HG03457 (cell line): ENCODE measurements around the gene ZNF335.
"Not testable (repeated sequence)": the region's sequence is repeated elsewhere in the genome, so short reads cannot be mapped to it uniquely, and the experiment has no call there.

Source experiments
- ATAC-seq: cut with Tn5 transposase; IDR thresholded peaks from one replicate; pipeline ENCODE4 v1.9.1; 2021; ENCODE audit warnings: moderate number of reproducible peaks; ENCODE audit not compliant: unreplicated experiment

Gene ZNF335

DNA sequence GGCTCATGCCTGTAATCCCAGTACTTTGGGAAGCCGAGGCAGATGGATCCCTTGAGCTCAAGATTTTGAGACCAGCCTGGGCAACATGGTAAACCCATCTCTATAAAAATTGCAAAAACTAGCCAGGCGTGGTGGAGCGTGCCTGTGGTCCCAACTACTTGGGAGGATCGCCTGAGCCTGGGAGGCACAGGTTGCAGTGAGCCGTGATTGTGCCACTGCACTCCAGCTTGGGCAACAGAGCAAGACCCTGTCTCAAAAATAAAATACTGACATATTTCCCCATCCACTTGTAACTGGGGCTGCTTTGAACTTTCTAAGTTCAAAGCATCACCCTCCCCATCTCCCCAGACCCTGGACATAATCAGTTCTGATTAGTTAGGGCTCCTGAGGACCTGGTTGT is 29.5 kb upstream of the ZNF335 start:
- ATAC-seq: no peak

DNA sequence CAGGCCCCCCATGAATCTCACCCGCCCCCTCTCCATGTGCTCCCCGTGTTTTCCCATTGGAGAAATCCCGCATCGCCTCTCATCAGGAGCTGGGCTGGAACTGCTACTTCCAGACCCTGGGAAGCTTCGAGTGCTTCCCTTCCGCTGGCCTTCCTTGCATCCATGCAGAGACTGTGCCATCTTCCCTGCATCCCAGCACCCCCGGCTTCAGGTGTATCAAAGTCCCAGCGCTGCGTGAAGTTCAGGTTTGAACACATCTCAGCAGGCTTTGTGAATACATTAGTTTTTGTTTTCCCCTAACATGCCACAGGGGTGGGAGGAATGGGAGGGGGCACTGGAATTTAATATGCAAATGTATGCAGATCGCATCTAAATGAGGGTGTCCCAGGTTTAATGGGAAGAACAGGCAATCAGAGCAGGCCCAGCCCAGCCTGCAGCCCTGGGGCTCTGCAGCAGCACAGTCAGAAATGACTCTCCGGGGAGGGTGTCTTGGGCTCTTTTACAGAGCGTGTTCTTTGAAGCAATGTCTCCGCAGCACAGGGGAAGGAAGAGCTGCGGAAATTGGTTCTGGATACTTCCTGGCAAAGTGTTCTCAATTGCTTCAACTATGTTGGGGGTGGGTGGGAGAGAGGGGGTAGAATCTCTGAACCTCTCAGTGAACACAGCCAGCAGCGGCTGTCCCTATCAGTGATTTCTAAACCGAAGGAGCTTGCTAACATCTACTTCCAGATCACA is 28.4 kb upstream of the ZNF335 start:
- no peak for ATAC-seq

DNA sequence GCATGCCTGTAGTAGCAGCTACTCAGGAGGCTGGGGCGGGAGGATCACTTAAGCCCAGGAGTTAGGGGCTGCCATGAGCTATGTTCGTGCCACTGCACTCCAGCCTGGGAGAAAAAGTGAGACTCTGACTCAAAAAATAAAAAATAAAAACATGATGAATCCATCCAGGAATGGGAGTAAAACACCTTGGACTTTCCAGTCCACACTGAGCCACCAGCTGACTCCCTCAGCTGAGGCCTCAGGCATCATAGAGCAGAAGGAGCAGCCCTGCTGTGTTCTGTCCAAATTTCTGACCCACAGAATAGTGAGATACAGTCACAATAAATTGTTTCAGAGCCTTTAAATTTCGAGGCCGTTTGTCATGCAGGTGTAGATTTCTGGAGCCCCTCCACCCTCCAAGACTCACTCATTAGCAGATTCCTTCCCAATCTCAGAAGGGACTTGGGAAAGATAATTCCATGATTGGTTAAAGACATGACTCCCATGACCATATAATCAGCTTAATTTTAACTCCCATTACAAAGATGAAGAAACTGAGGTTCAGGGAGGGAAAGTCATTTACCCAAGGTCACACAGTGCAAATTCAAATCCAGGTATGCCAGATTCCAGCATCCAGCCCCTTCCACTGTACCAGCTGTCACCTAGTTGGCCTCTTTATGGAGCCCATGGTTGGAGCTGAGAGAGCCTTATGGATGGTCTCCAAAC is 27.7 kb upstream of the ZNF335 start:
- ATAC-seq: no peak

DNA sequence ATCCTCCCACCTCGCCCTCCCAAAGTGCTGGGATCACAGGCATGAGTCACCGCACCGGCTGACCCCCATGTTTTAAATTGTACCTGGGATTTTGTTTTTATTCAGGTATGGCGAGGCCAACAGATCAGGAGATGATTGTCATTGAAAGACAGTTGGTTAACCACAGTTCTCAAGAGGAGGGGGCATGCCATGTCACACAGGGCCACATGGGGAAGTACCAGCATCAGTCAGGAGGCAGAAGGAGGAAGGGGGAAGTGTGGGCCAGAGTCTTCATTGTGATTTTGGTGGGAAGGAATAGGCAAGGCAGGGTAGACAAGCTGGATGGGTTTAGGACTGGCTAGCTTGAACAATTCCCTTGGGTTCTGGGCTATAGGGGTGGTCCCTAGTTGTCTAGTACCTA is 26.8 kb upstream of the ZNF335 start:
- ATAC-seq: no peak

DNA sequence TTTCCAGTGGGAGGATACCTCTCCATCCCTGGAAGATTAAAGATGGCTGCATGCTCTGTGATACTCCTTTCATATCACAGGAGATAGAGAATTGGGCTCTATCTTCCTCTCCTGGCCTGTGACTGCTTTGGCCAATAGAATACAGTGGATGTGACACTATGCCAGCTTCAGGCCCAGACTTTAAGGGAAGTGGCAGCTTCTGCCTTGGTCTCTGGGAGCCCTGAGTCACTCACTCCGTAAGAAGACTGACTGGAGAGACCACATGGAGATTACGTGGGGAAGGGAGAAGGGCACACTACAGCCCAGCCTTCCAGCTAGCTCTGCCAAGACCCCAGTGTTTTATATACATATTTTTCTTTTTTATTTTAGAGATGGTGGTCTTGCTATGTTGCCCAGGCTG is 26.3 kb upstream of the ZNF335 start:
- no peak for ATAC-seq

DNA sequence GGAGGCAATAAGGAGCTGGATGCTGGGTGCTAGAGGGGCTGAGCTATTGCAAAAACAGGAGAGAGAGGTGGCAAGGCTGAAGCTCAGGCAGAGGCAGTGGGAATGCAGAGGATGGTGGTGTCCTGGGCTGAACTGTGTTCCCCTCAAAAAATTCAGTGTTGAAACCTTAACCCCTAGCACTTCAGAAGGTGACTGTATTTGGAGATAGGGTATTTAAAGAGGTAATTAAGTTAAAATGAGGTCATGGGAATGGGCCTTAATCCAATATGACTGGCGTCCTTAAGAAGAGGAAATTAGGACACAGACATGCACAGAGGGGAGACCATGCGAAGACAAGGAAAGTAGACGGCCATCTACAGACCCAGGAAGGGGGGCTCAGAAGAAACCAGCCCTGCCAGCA is 25.2 kb upstream of the ZNF335 start:
- no peak for ATAC-seq

DNA sequence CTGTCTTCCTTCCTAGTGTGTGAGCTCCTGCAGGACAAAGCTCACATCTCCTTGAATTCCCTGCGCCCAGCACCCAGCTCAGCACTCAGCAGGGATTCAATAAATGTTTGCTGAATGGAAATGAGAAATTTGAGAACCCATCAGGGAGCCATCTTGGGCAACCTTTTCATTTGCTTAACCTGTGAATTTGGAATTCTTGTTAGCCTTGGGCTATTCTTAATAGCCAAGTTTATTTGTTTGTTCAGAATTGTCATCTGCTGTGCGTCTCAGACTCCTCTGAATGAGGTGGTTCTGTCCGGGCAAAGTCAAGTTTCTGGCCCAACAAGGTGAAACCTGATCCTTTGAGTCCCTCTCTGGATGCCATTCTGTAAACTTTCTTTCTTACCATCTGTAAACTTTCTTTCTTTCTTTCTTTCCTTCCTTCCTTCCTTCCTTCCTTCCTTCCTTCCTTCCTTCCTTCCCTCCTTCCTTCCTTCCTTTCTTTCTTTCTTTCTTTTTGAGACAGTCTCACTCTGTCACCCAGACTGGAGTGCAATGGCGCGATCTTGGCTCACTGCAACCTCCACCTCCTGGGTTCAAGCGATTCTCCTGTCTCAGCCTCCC is 23.6 kb upstream of the ZNF335 start:
- not testable (repeated sequence) for ATAC-seq

DNA sequence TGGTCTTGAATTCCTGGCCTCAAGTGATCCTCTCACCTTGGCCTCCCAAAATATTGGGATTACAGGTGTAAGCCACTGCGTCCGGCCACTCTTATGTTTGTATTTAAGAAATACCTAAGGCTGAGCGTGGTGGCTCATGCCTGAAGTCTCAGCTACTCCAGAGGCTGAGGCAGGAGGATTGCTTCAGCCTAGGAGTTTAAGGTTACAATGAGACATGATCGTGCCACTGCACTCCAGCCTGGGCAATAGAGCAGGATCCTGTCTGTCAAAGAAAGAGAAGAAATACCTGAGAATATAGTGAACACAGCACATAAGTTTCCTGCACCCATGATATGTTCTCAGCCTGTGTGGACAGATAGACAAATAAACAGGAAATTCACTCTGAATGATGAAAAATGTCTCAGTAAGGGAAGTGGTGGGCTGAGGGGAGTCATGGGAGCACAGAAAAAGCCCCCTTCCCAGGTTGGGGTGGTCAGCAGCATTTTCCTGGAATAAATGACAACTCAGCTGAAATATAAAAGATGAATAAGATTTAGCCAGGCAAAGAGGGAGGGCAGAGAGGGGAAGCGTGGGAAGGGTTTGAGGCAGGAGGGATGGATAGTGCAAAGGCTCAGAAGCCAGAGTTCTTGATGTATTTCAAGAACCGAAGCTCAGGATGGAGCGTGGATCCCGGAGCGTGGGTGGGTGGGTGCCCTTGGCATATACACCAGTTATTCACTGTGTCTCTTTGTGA is 22.9 kb upstream of the ZNF335 start:
- no peak for ATAC-seq

DNA sequence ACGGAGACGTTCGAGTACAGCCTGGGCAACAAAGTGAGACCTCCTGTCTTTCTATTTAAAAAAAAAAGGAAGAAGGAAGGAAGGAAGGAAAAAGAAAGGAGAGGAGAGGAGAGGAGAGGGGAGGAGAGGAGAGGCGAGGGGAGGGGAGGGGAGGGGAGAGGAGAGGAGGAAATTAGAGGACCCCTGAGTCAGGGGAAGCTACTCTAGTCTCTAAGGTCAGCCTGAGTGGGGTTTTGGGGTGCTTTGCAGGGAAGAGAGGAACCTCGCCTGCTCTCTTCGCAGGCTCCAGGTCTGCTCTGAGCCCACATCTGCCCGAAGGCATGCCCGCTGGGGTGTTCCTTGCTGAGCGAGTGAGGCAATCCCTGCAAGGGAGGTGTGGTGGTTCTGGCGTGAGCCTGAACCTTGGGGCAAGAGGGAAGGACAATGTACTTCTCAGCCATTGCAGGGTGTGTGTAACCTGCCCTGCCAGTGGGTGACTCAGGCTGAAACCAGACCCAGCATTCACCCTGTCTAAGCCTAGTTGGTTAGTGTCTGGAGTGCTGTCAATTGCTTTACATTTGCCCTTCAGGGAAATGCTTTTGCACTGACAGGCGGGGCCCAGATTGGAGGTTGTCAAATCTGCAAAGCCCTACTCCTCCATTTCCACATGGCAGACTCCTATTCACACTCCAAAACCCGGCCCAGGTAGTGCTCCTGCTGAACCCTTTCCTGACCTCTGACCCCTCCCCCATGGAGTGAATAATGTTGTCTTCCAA is 21.4 kb upstream of the ZNF335 start:
- ATAC-seq: no peak

DNA sequence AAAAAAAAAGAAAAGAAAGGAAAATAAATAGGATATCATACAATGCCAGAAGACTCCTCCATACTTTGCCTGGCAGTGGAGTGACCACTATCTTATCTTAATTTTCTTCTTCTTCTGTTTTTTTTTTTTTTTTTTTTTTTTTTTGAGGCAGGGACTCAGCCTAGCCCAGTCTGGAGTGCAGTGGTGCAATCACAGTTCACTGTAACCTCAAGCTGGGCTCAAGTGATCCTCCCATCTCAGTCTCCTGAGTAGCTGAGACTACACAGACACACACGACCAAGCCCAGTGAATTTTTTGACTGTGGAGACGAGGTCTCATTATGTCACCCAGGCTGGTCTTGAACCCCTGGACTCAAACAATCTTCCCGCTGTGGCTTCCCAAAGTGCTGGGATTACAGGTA is 19.6 kb upstream of the ZNF335 start:
- no peak for ATAC-seq

DNA sequence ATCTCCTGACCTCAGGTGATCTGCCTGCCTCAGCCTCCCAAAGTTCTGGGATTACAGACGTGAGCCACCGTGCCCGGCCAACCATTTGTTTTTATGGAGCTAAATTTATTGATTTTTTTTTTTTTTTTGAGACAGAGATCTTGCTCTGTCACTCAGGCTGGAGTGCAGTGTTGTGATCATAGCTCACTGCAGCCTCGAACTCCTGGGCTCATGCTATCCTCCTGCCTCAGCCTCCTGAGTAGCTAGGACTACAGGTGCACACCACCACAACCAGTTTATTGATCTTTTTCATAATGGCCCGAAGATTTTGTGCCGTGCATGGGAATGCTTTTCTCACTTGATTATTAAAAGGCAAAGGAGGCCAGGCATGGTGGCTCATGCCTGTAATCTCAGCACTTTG is 16.8 kb upstream of the ZNF335 start:
- ATAC-seq: not testable (repeated sequence)

DNA sequence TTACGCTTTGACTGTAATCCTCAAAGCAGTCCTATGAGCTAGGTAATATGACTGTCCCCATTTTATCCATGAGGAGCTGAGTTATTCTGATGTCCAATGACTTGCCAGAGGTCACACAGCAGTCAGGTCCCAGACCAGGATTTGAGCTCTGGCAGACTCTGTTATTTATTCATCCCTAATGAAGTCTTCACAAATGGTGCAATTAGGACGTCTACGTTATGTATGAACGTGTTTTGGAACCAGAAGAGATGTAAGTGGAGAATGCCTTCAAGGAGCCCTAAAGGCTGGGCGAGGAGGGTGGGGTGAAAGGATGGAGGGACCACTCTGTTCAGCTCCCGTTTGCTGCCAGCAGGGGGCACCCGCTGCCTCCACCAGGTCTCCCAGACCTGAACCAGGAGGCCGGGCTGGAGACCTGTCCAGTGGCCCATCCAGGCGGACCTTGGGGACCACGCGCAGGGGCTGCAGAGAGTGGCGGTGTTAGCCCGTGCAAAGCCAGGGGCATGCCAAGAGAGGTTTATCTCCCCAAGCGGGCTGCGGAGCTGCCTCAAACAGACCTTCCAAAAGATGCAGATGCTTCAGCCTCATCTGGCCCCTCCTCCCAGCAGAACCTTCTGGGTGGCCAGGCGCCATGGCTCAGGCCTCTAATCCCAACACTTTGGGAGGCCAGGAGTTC is 15.2 kb upstream of the ZNF335 start:
- no peak for ATAC-seq

DNA sequence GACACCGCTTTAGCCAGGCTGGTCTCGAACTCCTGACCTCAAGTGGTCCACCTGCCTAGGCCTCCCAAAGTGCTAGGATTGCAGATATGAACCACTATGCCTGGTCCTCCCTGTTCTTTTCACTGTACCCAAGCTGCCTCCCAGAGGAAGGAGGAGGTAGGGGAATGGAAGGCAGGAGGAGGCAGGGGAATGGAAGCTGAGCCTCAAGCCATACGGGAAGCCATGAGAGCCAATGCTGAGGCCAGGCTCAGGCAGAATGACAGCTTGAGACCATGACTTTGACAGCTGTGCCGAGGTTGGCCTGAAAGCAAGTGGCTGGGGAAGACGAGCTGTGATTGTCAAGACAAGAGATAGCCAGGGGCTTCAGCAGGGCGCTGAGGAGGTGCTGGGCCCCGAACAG is 13.6 kb upstream of the ZNF335 start:
- no peak for ATAC-seq

DNA sequence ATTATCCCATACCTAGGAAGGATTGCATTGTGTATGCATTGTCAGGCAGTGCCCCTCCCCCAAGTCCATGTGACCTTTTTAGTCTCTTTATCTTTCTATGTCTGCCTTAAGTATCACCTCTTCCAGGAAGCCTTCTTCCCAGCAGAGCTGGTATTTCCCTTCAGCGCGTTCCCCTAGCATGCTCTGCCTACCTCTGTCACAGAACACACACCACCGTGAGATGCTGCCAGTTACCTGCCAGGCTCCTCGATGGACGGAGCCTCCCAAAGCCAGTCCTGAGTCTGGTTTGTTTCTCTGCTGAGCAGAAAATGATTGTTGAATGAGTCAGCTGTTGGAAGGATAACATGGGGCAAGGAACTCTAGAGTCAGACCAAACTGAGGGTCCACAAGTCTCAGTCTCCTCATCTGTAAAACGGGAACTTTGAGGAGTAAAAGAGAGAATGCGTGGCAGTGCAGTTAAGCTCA is 11.3 kb upstream of the ZNF335 start:
- ATAC-seq: no peak

DNA sequence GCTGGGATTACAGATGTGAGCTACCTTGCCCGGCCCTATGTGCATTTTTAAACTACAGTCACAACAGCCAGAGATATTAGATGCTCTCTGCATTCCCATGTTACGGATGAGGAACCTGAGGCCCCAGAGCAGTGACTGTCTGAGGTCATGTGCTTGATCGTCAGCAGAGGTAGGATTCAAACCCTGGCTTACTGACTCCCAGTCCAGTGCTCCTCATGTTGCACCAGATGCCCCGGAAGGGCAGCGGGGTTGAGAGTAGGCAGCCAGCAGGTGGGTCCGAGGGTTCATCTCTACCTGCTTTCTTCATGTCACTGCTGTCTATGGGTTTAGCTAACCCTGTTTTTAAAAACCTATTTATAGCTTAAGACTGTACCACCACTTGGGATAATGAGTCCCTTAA is 9.3 kb upstream of the ZNF335 start:
- ATAC-seq: no peak

DNA sequence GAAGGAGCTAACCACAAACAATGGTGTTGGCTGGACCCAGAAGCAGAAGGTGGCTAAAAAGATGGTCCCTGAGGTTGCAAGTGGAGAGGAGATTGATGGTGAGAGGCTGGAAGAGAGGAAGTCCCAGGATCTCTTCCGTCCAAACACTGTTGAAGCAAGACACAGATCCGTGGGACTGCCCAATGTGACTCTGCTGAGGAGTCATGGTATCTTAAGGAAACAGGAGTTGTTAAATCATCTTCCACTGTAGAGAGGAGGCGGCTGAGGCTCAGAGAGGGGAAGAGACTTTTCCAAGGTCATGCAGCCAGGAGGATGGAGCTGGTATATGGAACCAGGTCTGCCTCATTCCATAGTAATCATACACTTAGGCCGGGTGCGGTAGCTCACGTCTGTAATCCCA is 4.1 kb upstream of the ZNF335 start:
- ATAC-seq: no peak

DNA sequence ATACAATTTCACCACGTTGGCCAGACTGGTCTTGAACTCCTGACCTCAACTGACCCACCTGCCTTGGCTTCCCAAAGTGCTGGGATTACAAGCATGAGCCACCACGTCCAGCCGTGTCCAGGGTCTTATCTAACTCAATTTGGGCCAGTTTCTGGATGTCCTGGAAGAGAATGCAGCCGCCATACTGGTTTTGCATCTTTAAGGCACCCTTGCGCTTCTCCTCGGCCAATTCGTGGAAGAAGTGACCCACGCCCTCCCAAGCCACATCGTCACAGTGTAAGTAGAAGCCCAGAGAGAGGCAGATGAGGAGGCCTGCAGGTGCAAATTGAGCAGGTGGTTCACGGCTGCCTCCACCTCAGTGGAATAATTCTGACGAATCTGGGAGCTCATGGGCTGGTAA is 3.7 kb upstream of the ZNF335 start:
- no peak for ATAC-seq

DNA sequence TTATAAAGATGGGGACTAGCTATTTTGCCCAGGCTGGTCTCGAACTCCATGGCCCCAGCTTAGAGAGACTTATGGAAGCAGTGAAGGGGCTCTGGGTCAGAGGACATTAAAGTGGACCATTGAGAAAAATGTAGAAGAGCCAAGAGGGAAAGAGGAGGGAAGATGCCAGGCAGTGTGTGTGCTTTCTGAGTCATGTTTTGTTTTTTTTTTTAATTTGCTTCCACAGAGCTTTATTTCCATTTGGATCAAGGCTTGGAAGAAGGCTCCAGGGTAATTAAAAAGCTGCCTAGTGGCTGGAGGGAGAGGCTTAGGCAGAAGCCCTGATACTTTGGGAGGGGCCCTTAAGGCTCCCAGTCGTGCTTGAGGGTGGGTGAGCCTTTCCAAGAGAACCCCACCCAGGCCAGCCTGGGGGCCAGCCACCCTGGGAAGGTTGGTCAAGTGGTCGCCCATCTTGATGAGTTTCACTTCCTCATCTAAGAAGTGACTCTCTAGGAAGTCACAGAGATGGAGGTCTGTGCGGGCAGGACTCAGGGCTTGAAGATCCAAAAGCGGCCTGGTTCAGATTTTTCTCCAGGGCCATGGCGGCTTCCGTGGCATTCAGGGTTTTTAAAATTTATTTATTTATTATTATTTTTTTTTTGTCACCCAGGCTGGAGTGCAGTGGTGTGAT is 3.0 kb upstream of the ZNF335 start:
- no peak for ATAC-seq

DNA sequence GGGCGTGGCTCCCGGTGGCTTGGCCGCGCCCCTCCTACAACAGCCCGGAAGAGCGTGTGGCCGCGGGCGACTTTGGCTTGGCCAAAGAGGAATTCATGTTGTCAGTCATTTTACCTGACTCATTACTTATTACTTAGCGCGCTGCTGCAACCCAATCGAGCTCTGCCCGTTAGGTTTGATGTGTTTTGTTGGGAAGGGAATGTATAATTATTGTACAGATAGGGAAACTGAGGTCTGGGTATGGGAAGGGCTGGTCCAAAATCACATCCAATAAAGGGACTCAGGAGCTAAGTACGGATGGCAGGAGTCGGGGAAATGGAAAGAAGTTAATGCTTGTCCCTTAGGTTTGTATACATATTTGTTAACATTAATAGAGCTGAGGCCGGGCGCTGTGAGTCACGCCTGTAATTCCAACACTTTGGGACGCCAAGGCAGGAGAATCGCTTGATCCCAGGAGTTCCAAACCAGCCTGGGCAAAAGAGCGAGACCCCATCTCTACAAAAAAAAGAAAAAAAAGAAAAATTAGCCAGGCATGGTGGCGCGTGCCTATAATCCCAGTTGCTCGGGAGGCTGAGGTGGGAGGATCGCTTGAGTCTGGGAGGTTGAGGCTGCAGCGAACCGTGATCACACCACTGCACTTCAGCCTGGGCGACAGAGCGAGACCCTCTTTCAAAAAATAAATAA is 639 bp upstream of the ZNF335 start:
- peak; percentile 71 for ATAC-seq
